VCaP (cell line): ENCODE results near the gene BICC1.

ENCODE experiments used
- H3K27ac ChIP-seq: fragments of 450-650 bp; 2 replicates; pipeline ENCODE4 v1.5.1; 2017
- CTCF ChIP-seq: fragments of 450-650 bp; conservative IDR thresholded peaks from 2 replicates; pipeline ENCODE4 v1.5.1; 2017; ENCODE audit warnings: mild to moderate bottlenecking, moderate library complexity

BICC1 gene

GRCh38 chr10:58477902-58478301 is 34.8 kb upstream of the BICC1 start:
- H3K27ac ChIP-seq = no peak overlapping the region
- no peak for TF ChIP-seq CTCF

GRCh38 chr10:58479045-58479444 is 33.6 kb upstream of the BICC1 start:
- TF ChIP-seq CTCF = no peak
- no peak overlapping the region for H3K27ac ChIP-seq

- no peak overlapping the region for H3K27ac ChIP-seq
- TF ChIP-seq CTCF = no peak
Observed at GRCh38 chr10:58480321-58480720, 32.4 kb upstream of the BICC1 start.

GRCh38 chr10:58481569-58482109 is 31.0 kb upstream of the BICC1 start:
- TF ChIP-seq CTCF = no peak
- H3K27ac ChIP-seq = no peak overlapping the region

GRCh38 chr10:58486821-58487220 is 25.9 kb upstream of the BICC1 start:
- TF ChIP-seq CTCF = no peak
- H3K27ac ChIP-seq = no peak overlapping the region

GRCh38 chr10:58488921-58489320 is 23.8 kb upstream of the BICC1 start:
- TF ChIP-seq CTCF = no peak
- H3K27ac ChIP-seq = no peak overlapping the region

GRCh38 chr10:58502956-58503355 is 9.7 kb upstream of the BICC1 start:
- no peak for TF ChIP-seq CTCF
- H3K27ac ChIP-seq = no peak overlapping the region

GRCh38 chr10:58508316-58508715 is 4.4 kb upstream of the BICC1 start:
- no peak for TF ChIP-seq CTCF

More at GRCh38 chr10:58508316-58508715, 4.4 kb upstream of the BICC1 start:
- H3K27ac ChIP-seq = no peak overlapping the region
